HL-60 (cell line): Measurements from ENCODE around the gene CCL14.

Experiments
- DNase-seq, 2 experiments: peaks; one replicate each; pipeline ENCODE4 v3.0.0-alpha.2; 2010 to 2020; ENCODE audit warnings: low read depth in 1 of 2, low spot score in 1 of 2
- H3K27ac ChIP-seq: fragments of 250-450 bp; sonication (Bioruptor Pico); replicated peaks from 2 replicates; pipeline ENCODE4 v1.5.1; 2020; ENCODE audit warnings: mild to moderate bottlenecking, moderate library complexity
- H3K27me3 ChIP-seq: fragments of 250-450 bp; sonication (Bioruptor Pico); 2 replicates; pipeline ENCODE4 v1.5.1; 2021; ENCODE audit warnings: mild to moderate bottlenecking, moderate library complexity; ENCODE audit not compliant: insufficient read depth, poor library complexity, severe bottlenecking
- H3K4me3 ChIP-seq: replicated peaks from 2 replicates; pipeline ENCODE4 v1.5.1; 2011; ENCODE audit warnings: mild to moderate bottlenecking, control low read depth, low read length; ENCODE audit not compliant: insufficient read depth
- GABPA ChIP-seq: IDR thresholded peaks from 2 replicates; pipeline ENCODE4 v1.6.1; 2012; ENCODE audit warnings: low read depth
- POLR2AphosphoS5 ChIP-seq: IDR thresholded peaks from 2 replicates; pipeline ENCODE4 v1.6.1; 2012; ENCODE audit warnings: low read depth
- REST ChIP-seq: IDR thresholded peaks from 2 replicates; pipeline ENCODE4 v1.6.1; 2012; ENCODE audit warnings: low read depth; ENCODE audit not compliant: insufficient replicate concordance
- SPI1 ChIP-seq: IDR thresholded peaks from 2 replicates; pipeline ENCODE4 v1.6.1; 2012; ENCODE audit warnings: low read depth, mild to moderate bottlenecking, borderline replicate concordance
- TF ChIP-seq, protein P1 (sequence below): IDR thresholded peaks from one replicate; pipeline ENCODE4 v1.5.1; 2011; ENCODE audit warnings: low read length, control low read depth, inconsistent platforms; ENCODE audit not compliant: insufficient read depth

CCL14 gene

DNA sequence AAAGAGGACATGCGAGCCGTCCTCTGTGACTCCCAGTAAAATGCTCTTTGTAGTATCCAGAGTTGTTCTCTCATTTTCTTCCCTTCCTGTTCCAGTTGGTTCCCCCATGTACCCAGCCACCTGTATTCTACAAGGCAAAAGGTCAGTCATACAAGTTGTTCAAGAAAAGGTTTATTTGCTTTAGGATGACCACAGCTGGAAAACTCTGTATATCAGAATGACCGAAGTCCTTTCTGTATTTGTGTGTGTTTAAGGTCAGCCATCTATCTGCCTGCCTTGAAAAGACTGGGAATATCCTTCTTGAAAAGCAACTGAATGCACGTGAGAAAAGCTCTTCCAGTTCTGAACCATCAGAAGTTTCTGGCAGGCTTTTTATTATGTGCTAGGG, 13.6 kb downstream of the CCL14 start:
- Histone ChIP-seq H3K4me3 (no peak overlapping the region), H3K27me3 (no peaks in the 10 kb centered on the region), H3K27ac (no peak overlapping the region)
- DNase-seq, result no peak
- TF ChIP-seq GABPA (no peak), REST (no peak), SPI1 (no peak), POLR2AphosphoS5 (no peak)
- TF ChIP-seq, protein P1, sequence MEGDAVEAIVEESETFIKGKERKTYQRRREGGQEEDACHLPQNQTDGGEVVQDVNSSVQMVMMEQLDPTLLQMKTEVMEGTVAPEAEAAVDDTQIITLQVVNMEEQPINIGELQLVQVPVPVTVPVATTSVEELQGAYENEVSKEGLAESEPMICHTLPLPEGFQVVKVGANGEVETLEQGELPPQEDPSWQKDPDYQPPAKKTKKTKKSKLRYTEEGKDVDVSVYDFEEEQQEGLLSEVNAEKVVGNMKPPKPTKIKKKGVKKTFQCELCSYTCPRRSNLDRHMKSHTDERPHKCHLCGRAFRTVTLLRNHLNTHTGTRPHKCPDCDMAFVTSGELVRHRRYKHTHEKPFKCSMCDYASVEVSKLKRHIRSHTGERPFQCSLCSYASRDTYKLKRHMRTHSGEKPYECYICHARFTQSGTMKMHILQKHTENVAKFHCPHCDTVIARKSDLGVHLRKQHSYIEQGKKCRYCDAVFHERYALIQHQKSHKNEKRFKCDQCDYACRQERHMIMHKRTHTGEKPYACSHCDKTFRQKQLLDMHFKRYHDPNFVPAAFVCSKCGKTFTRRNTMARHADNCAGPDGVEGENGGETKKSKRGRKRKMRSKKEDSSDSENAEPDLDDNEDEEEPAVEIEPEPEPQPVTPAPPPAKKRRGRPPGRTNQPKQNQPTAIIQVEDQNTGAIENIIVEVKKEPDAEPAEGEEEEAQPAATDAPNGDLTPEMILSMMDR, result no peak

- no peak overlapping the region for H3K4me3 ChIP-seq
- no peak for DNase-seq
- TF ChIP-seq POLR2AphosphoS5 (no peak), SPI1 (no peak), REST (no peak)
- TF ChIP-seq, protein P1, result no peak
- no peak overlapping the region for H3K27ac ChIP-seq
- H3K27me3 ChIP-seq, result no peaks in the 10 kb centered on the region
Measured at GRCh38 chr17:35972535-35972934, 14.0 kb downstream of the CCL14 start.

GRCh38 chr17:35972066-35972465, 14.5 kb downstream of the CCL14 start:
- no peak overlapping the region for H3K27ac ChIP-seq
- TF ChIP-seq GABPA (no peak), REST (no peak), POLR2AphosphoS5 (no peak), SPI1 (no peak)
- TF ChIP-seq, protein P1, result no peak

More at GRCh38 chr17:35972066-35972465, 14.5 kb downstream of the CCL14 start:
- no peaks in the 10 kb centered on the region for H3K27me3 ChIP-seq
- H3K4me3 ChIP-seq, result no peak overlapping the region
- DNase-seq, result no peak
